ENCODE results near the gene OMA1.

The OMA1 gene

GRCh38 chr1:58457023-58457635 is 89.4 kb downstream of the OMA1 start:
- H3K27me3 ChIP-seq (ENCODE audit: insufficient read depth, low read length), result no peaks in the 10 kb centered on the region
- H3K36me3 ChIP-seq (ENCODE audit: insufficient read depth, low read length), result no peaks in the 10 kb centered on the region
- H3K9me3 ChIP-seq (ENCODE audit: low read length), result no peaks in the 10 kb centered on the region
- H3K4me3 ChIP-seq (ENCODE audit: low read length), result no peak overlapping the region
- no peak overlapping the region for H2AFZ ChIP-seq (ENCODE audit: low read depth, low read length)
- H3K4me1 ChIP-seq (ENCODE audit: insufficient read depth, low read length), result peaks cover 10% of the 10 kb centered on the region

- no peaks in the 10 kb centered on the region for H3K9me3 ChIP-seq (ENCODE audit: low read length)
- H3K36me3 ChIP-seq (ENCODE audit: insufficient read depth, low read length), result no peaks in the 10 kb centered on the region
- H2AFZ ChIP-seq (ENCODE audit: low read depth, low read length), result no peak overlapping the region
- peaks cover 10% of the 10 kb centered on the region for H3K4me1 ChIP-seq (ENCODE audit: insufficient read depth, low read length)
- H3K27me3 ChIP-seq (ENCODE audit: insufficient read depth, low read length), result no peaks in the 10 kb centered on the region
- H3K4me3 ChIP-seq (ENCODE audit: low read length), result no peak overlapping the region
Measured at GRCh38 chr1:58456470-58456869, 90.1 kb downstream of the OMA1 start.

GRCh38 chr1:58454807-58455206 is 91.7 kb downstream of the OMA1 start:
- H3K9me3 ChIP-seq (ENCODE audit: low read length), result no peaks in the 10 kb centered on the region
- no peak overlapping the region for H3K4me3 ChIP-seq (ENCODE audit: low read length)
- H3K4me1 ChIP-seq (ENCODE audit: insufficient read depth, low read length), result peaks cover 10% of the 10 kb centered on the region
- H2AFZ ChIP-seq (ENCODE audit: low read depth, low read length), result no peak overlapping the region
- H3K27me3 ChIP-seq (ENCODE audit: insufficient read depth, low read length), result no peaks in the 10 kb centered on the region
- no peaks in the 10 kb centered on the region for H3K36me3 ChIP-seq (ENCODE audit: insufficient read depth, low read length)

- Histone ChIP-seq H3K9me3 (ENCODE audit: low read length) (no peaks in the 10 kb centered on the region), H3K27me3 (ENCODE audit: insufficient read depth, low read length) (no peaks in the 10 kb centered on the region), H3K4me3 (ENCODE audit: low read length) (no peak overlapping the region), H2AFZ (ENCODE audit: low read depth, low read length) (no peak overlapping the region), H3K4me1 (ENCODE audit: insufficient read depth, low read length) (peaks cover 10% of the 10 kb centered on the region), H3K36me3 (ENCODE audit: insufficient read depth, low read length) (no peaks in the 10 kb centered on the region)
Measured at GRCh38 chr1:58454385-58454784, 92.1 kb downstream of the OMA1 start.

GRCh38 chr1:58451560-58452191 is 94.8 kb downstream of the OMA1 start:
- no peak overlapping the region for H3K4me3 ChIP-seq (ENCODE audit: low read length)
- no peak overlapping the region for H2AFZ ChIP-seq (ENCODE audit: low read depth, low read length)
- H3K9me3 ChIP-seq (ENCODE audit: low read length), result no peaks in the 10 kb centered on the region
- H3K27me3 ChIP-seq (ENCODE audit: insufficient read depth, low read length), result no peaks in the 10 kb centered on the region
- peaks cover 10% of the 10 kb centered on the region for H3K4me1 ChIP-seq (ENCODE audit: insufficient read depth, low read length)
- no peaks in the 10 kb centered on the region for H3K36me3 ChIP-seq (ENCODE audit: insufficient read depth, low read length)

GRCh38 chr1:58447886-58448285 is 98.6 kb downstream of the OMA1 start:
- H3K27me3 ChIP-seq (ENCODE audit: insufficient read depth, low read length), result no peaks in the 10 kb centered on the region
- H3K4me1 ChIP-seq (ENCODE audit: insufficient read depth, low read length), result no peaks in the 10 kb centered on the region
- H2AFZ ChIP-seq (ENCODE audit: low read depth, low read length), result no peak overlapping the region
- no peak overlapping the region for H3K4me3 ChIP-seq (ENCODE audit: low read length)
- no peaks in the 10 kb centered on the region for H3K9me3 ChIP-seq (ENCODE audit: low read length)
- no peaks in the 10 kb centered on the region for H3K36me3 ChIP-seq (ENCODE audit: insufficient read depth, low read length)

- Histone ChIP-seq H3K36me3 (ENCODE audit: insufficient read depth, low read length) (no peaks in the 10 kb centered on the region), H3K9me3 (ENCODE audit: low read length) (no peaks in the 10 kb centered on the region), H3K4me3 (ENCODE audit: low read length) (no peak overlapping the region), H3K4me1 (ENCODE audit: insufficient read depth, low read length) (no peaks in the 10 kb centered on the region), H2AFZ (ENCODE audit: low read depth, low read length) (no peak overlapping the region), H3K27me3 (ENCODE audit: insufficient read depth, low read length) (no peaks in the 10 kb centered on the region)
Measured at GRCh38 chr1:58447042-58447441, 99.5 kb downstream of the OMA1 start.

GRCh38 chr1:58446368-58446767 is 100.2 kb downstream of the OMA1 start:
- Histone ChIP-seq H3K36me3 (ENCODE audit: insufficient read depth, low read length) (no peaks in the 10 kb centered on the region), H3K27me3 (ENCODE audit: insufficient read depth, low read length) (no peaks in the 10 kb centered on the region), H3K4me3 (ENCODE audit: low read length) (no peak overlapping the region), H3K4me1 (ENCODE audit: insufficient read depth, low read length) (no peaks in the 10 kb centered on the region), H2AFZ (ENCODE audit: low read depth, low read length) (no peak overlapping the region), H3K9me3 (ENCODE audit: low read length) (no peaks in the 10 kb centered on the region)

GRCh38 chr1:58443986-58444868 is 102.3 kb downstream of the OMA1 start:
- H3K36me3 ChIP-seq (ENCODE audit: insufficient read depth, low read length), result no peaks in the 10 kb centered on the region
- no peak overlapping the region for H2AFZ ChIP-seq (ENCODE audit: low read depth, low read length)
- no peaks in the 10 kb centered on the region for H3K9me3 ChIP-seq (ENCODE audit: low read length)
- no peaks in the 10 kb centered on the region for H3K27me3 ChIP-seq (ENCODE audit: insufficient read depth, low read length)
- no peak overlapping the region for H3K4me3 ChIP-seq (ENCODE audit: low read length)
- no peaks in the 10 kb centered on the region for H3K4me1 ChIP-seq (ENCODE audit: insufficient read depth, low read length)

GRCh38 chr1:58442114-58442513 is 104.4 kb downstream of the OMA1 start:
- Histone ChIP-seq H3K27me3 (ENCODE audit: insufficient read depth, low read length) (no peaks in the 10 kb centered on the region), H3K4me1 (ENCODE audit: insufficient read depth, low read length) (no peaks in the 10 kb centered on the region), H2AFZ (ENCODE audit: low read depth, low read length) (no peak overlapping the region), H3K36me3 (ENCODE audit: insufficient read depth, low read length) (no peaks in the 10 kb centered on the region), H3K4me3 (ENCODE audit: low read length) (no peak overlapping the region), H3K9me3 (ENCODE audit: low read length) (no peaks in the 10 kb centered on the region)

GRCh38 chr1:58441699-58442098 is 104.8 kb downstream of the OMA1 start:
- Histone ChIP-seq H3K4me1 (ENCODE audit: insufficient read depth, low read length) (no peaks in the 10 kb centered on the region), H2AFZ (ENCODE audit: low read depth, low read length) (no peak overlapping the region), H3K36me3 (ENCODE audit: insufficient read depth, low read length) (no peaks in the 10 kb centered on the region), H3K4me3 (ENCODE audit: low read length) (no peak overlapping the region), H3K9me3 (ENCODE audit: low read length) (no peaks in the 10 kb centered on the region), H3K27me3 (ENCODE audit: insufficient read depth, low read length) (no peaks in the 10 kb centered on the region)

GRCh38 chr1:58440696-58441095 is 105.8 kb downstream of the OMA1 start:
- no peaks in the 10 kb centered on the region for H3K36me3 ChIP-seq (ENCODE audit: insufficient read depth, low read length)
- H3K27me3 ChIP-seq (ENCODE audit: insufficient read depth, low read length), result no peaks in the 10 kb centered on the region
- H3K9me3 ChIP-seq (ENCODE audit: low read length), result no peaks in the 10 kb centered on the region
- no peak overlapping the region for H2AFZ ChIP-seq (ENCODE audit: low read depth, low read length)
- H3K4me1 ChIP-seq (ENCODE audit: insufficient read depth, low read length), result no peaks in the 10 kb centered on the region
- H3K4me3 ChIP-seq (ENCODE audit: low read length), result no peak overlapping the region

- Histone ChIP-seq H3K36me3 (ENCODE audit: insufficient read depth, low read length) (no peaks in the 10 kb centered on the region), H2AFZ (ENCODE audit: low read depth, low read length) (no peak overlapping the region), H3K4me3 (ENCODE audit: low read length) (no peak overlapping the region), H3K9me3 (ENCODE audit: low read length) (no peaks in the 10 kb centered on the region), H3K4me1 (ENCODE audit: insufficient read depth, low read length) (no peaks in the 10 kb centered on the region), H3K27me3 (ENCODE audit: insufficient read depth, low read length) (no peaks in the 10 kb centered on the region)
Measured at GRCh38 chr1:58439946-58440345, 106.6 kb downstream of the OMA1 start.
